SK-N-SH (cell line): ENCODE data around the gene SUN2.

Experiments used
- CTCF ChIP-seq: fragments of 200-600 bp; sonication (generic); IDR thresholded peaks from 2 replicates; pipeline ENCODE4 v1.6.1; 2017; ENCODE audit warnings: antibody characterized with exemption, mild to moderate bottlenecking, moderate library complexity
- EP300 ChIP-seq, 2 experiments: IDR thresholded peaks; 2 replicates each; pipeline versions ENCODE4 v1.4.0 to v1.6.1; 2012; ENCODE audit warnings: borderline replicate concordance in 1 of 2, low read depth in 1 of 2, low read length in 1 of 2
- FOXM1 ChIP-seq: IDR thresholded peaks from 2 replicates; pipeline ENCODE4 v1.4.0; 2012; ENCODE audit warnings: low read depth, mild to moderate bottlenecking
- GABPA ChIP-seq: IDR thresholded peaks from 2 replicates; pipeline ENCODE4 v1.4.0; 2012; ENCODE audit warnings: low read depth, mild to moderate bottlenecking
- JUND ChIP-seq: IDR thresholded peaks from 2 replicates; pipeline ENCODE4 v1.4.0; 2012
- MEF2A ChIP-seq: IDR thresholded peaks from 2 replicates; pipeline ENCODE4 v1.4.0; 2012; ENCODE audit warnings: low read depth, borderline replicate concordance
- RAD21 ChIP-seq: IDR thresholded peaks from 2 replicates; pipeline ENCODE4 v1.6.1; 2012; ENCODE audit warnings: mild to moderate bottlenecking, low read length
- RCOR1 ChIP-seq: fragments of 150-350 bp; IDR thresholded peaks from 2 replicates; pipeline ENCODE4 v1.6.1; 2017; ENCODE audit warnings: antibody characterized with exemption, low read length
- RFX5 ChIP-seq: IDR thresholded peaks from 2 replicates; pipeline ENCODE4 v1.6.1; 2012; ENCODE audit warnings: mild to moderate bottlenecking, improper control_type of control experiment, low read length
- TCF12 ChIP-seq: IDR thresholded peaks from 2 replicates; pipeline ENCODE4 v1.4.0; 2012
- YY1 ChIP-seq: IDR thresholded peaks from 2 replicates; pipeline ENCODE4 v1.4.0; 2012; ENCODE audit warnings: low read depth, mild to moderate bottlenecking
- TF ChIP-seq, protein P1 (sequence below): IDR thresholded peaks from 2 replicates; pipeline ENCODE4 v1.4.0; 2012; ENCODE audit warnings: low read depth

- TF ChIP-seq GABPA (no peak), CTCF (no peak), YY1 (no peak), TCF12 (no peak), EP300 (IDR thresholded peaks at IDR 0.05; ENCODE audit: borderline replicate concordance in 1 of 2, low read depth in 1 of 2, low read length in 1 of 2) (no peak), RCOR1 (no peak), RFX5 (no peak), JUND (no peak), RAD21 (no peak), MEF2A (no peak), FOXM1 (no peak)
- TF ChIP-seq, protein P1, sequence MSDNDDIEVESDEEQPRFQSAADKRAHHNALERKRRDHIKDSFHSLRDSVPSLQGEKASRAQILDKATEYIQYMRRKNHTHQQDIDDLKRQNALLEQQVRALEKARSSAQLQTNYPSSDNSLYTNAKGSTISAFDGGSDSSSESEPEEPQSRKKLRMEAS = no peak
Measured at GRCh38 chr22:38707984-38708383, 47.8 kb downstream of the SUN2 start.
